Skeletal muscle tissue (tissue), 5 donors: ENCODE measurements around the gene ECE2. TPM values are rescaled to one million over a fixed set of nuclear protein-coding genes. Genes with fewer than 3 reads are reported as not detected.
A peak's percentile ranks its signal among the peaks of the same experiment; 100 is the strongest.
"Not testable (repeated sequence)": the region's sequence is repeated elsewhere in the genome, so short reads cannot be mapped to it uniquely, and the experiment has no call there.

Source experiments
- H3K27ac ChIP-seq: one replicate; pipeline ENCODE4 v1.7.0; 2013; ENCODE audit warnings: mild to moderate bottlenecking, low read depth, low read length, inconsistent platforms
- H3K27me3 ChIP-seq, 3 donors: one replicate each; pipeline ENCODE4 v1.7.0; 2013; ENCODE audit warnings: low read length in 3 of 3; ENCODE audit not compliant: control insufficient read depth in 3 of 3, insufficient read depth in 3 of 3
- H3K36me3 ChIP-seq, 3 donors: one replicate each; pipeline ENCODE4 v1.7.0; 2013; ENCODE audit warnings: low read length in 3 of 3; ENCODE audit not compliant: control insufficient read depth in 3 of 3, insufficient read depth in 3 of 3
- H3K4me1 ChIP-seq, 3 donors: one replicate each; pipeline ENCODE4 v1.7.0; 2013; ENCODE audit warnings: low read length in 3 of 3, mild to moderate bottlenecking in 3 of 3; ENCODE audit not compliant: control insufficient read depth in 3 of 3, insufficient read depth in 3 of 3
- H3K4me3 ChIP-seq, 3 donors: one replicate each; pipeline ENCODE4 v1.7.0; 2013; ENCODE audit warnings: low read length in 3 of 3
- H3K9ac ChIP-seq, 3 donors: one replicate each; pipeline ENCODE4 v1.7.0; 2013; ENCODE audit warnings: low read length in 3 of 3, mild to moderate bottlenecking in 3 of 3, moderate library complexity in 2 of 3, low read depth in 1 of 3
- H3K9me3 ChIP-seq, 3 donors: one replicate each; pipeline ENCODE4 v1.7.0; 2013; ENCODE audit warnings: low read length in 3 of 3; ENCODE audit not compliant: control insufficient read depth in 3 of 3
- small RNA-seq: library from RNA; depleted of rRNA; stranded (forward); fragments of <200 nt; gene quantifications from one replicate; pipeline ENCODE3, GENCODE V24; 2014
- total RNA-seq: library from RNA; depleted of rRNA; stranded (reverse); fragments of >200 nt; gene quantifications from one replicate; pipeline ENCODE4 v1.2.3, GENCODE V29; 2014
- donor health status: Osteomylitis.

ECE2 gene
- total RNA-seq, 1 donor from 2014 or later = not detected

DNA sequence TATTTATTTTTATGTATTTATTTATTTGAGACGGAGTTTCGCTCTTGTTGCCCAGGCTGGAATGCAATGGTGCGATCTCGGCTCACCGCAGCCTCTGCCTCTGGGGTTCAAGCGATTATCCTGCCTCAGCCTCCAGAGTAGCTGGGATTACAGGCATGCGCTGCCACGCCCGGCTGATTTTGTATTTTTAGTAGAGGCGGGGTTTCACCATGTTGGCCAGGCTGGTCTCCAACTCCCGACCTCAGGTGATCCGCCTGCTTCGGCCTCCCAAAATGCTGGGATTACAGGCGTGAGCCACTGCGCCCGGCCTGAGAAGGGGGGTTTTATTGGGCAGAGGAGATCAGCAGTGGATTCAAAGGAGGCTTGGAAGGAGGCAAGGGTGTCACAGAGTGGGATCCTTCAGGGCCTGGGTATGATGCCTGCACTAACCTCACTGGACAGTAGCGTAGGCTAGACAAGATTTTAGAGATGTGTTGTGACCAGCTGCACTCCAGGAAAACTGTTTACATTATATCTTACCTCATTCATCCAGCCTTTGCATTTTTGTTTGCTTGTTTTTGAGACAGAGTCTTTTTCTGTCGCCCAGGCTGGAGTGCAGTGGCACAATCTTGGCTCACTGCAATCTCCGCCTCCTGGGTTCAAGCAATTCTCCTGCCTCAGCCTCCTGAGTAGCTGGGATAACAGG, 63.8 kb downstream of the ECE2 start:
- H3K4me3 ChIP-seq, H3K27ac ChIP-seq: not testable (repeated sequence)

DNA sequence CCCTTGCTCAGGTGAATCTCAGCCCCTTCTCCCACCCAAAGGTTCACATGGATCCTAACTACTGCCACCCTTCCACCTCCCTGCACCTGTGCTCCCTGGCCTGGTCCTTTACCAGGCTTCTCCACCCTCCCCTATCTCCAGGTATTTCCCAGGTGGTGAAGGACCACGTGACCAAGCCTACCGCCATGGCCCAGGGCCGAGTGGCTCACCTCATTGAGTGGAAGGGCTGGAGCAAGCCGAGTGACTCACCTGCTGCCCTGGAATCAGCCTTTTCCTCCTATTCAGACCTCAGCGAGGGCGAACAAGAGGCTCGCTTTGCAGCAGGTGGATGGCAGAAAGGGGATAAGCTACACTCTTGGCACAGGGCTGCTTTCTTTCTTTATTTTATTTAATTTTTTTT, 66.1 kb downstream of the ECE2 start:
- Histone ChIP-seq H3K27ac (no peak overlapping the region), H3K9ac (peak overlapping the region in 1 of 3 donors; percentile 33), H3K36me3 (peaks cover 25 to 29% (median 28%) of the 10 kb centered on the region in 3 donors), H3K4me1 (peaks cover 31 to 53% (median 43%) of the 10 kb centered on the region in 3 donors), H3K9me3 (no peaks in the 10 kb centered on the region), H3K27me3 (no peaks in the 10 kb centered on the region), H3K4me3 (no peak overlapping the region)

More for the DNA sequence above, 63.8 kb downstream of the ECE2 start:
- H3K4me1 ChIP-seq = peaks cover 36 to 61% (median 46%) of the 10 kb centered on the region in 3 donors
- H3K36me3 ChIP-seq = peaks cover 28 to 33% (median 29%) of the 10 kb centered on the region in 3 donors
- H3K9me3 ChIP-seq, H3K9ac ChIP-seq, H3K27me3 ChIP-seq: not testable (repeated sequence)

Small RNA genes lying within 50 kb of the gene (small RNA-seq; reads per million reads assigned to genes)
- not detected for gene MIR1224
- gene SNORD66 = 443 reads per million, percentile 98 among the genes with 10 or more reads in this experiment

Other genes starting within 250 kb of the ECE2 start
- not detected for gene HTR3D, start 244.3 kb upstream of the ECE2 start, total RNA-seq
- gene HTR3C, start 223.0 kb upstream of the ECE2 start, total RNA-seq = not detected
- gene HTR3E, start 179.0 kb upstream of the ECE2 start, total RNA-seq = not detected
- gene EIF2B5, start 140.7 kb upstream of the ECE2 start, total RNA-seq = 38.1 TPM
- 23.5 TPM for gene DVL3, start 120.6 kb upstream of the ECE2 start, total RNA-seq
- gene AP2M1, start 101.2 kb upstream of the ECE2 start, total RNA-seq = 168 TPM
- gene ABCF3, start 89.8 kb upstream of the ECE2 start, total RNA-seq = 45.9 TPM
- not detected for gene VWA5B2, start 46.4 kb upstream of the ECE2 start, total RNA-seq
- gene ALG3, start 27.1 kb upstream of the ECE2 start, total RNA-seq = 17.2 TPM
- gene EEF1AKMT4, start 26.4 kb upstream of the ECE2 start, total RNA-seq = 2.1 TPM
- gene CAMK2N2, start 14.5 kb upstream of the ECE2 start, total RNA-seq = not detected
- gene PSMD2, start 23.2 kb downstream of the ECE2 start, total RNA-seq = 259 TPM
- gene EIF4G1, start 38.6 kb downstream of the ECE2 start, total RNA-seq = 162 TPM
- 9.4 TPM for gene FAM131A, start 61.6 kb downstream of the ECE2 start, total RNA-seq
- 2.6 TPM for gene CLCN2, start 85.6 kb downstream of the ECE2 start, total RNA-seq
- 44.4 TPM for gene POLR2H, start 85.7 kb downstream of the ECE2 start, total RNA-seq
- under 0.01 TPM for gene THPO, start 102.2 kb downstream of the ECE2 start, total RNA-seq
- gene CHRD, start 104.0 kb downstream of the ECE2 start, total RNA-seq = 14.1 TPM